Keratinocyte (primary cell): Measurements from ENCODE around the gene OR2AG2. TPM values are rescaled to one million over a fixed set of nuclear protein-coding genes. Genes with fewer than 3 reads are reported as not detected.

Experiments used
- DNase-seq: peaks from one replicate; pipeline ENCODE4 v3.0.0-alpha.2; 2011; ENCODE audit warnings: low read depth, missing footprints, low spot score
- FAIRE-seq: peaks from 2 replicates; lab custom pipeline; 2011; peaks lifted over from hg19 to GRCh38; lab: Jason Lieb, UNC
- H2AFZ ChIP-seq: 2 replicates; pipeline ENCODE4 v1.6.0; 2012; ENCODE audit warnings: low read length, control low read depth, inconsistent platforms; ENCODE audit not compliant: control insufficient read depth
- H3K27ac ChIP-seq: 2 replicates; pipeline ENCODE4 v1.5.1; 2011; ENCODE audit warnings: low read length; ENCODE audit not compliant: control insufficient read depth, insufficient read depth
- H3K27me3 ChIP-seq: 3 replicates; pipeline ENCODE4 v1.6.0; 2011; ENCODE audit warnings: low read length; ENCODE audit not compliant: control insufficient read depth, insufficient read depth; ENCODE audit errors: extremely low read depth
- H3K36me3 ChIP-seq, 2 experiments: 2 replicates in 1 of 2; 3 replicates in 1 of 2; pipeline ENCODE4 v1.5.1; 2011; ENCODE audit warnings: low read length in 2 of 2, mild to moderate bottlenecking in 1 of 2; ENCODE audit not compliant: control insufficient read depth in 2 of 2, insufficient read depth in 2 of 2; ENCODE audit errors: extremely low read depth in 1 of 2
- H3K4me1 ChIP-seq: 3 replicates; pipeline ENCODE4 v1.5.1; 2011; ENCODE audit warnings: low read length; ENCODE audit not compliant: control insufficient read depth, insufficient read depth; ENCODE audit errors: extremely low read depth
- H3K4me2 ChIP-seq: 3 replicates; pipeline ENCODE4 v1.6.0; 2011; ENCODE audit warnings: low read depth, low read length; ENCODE audit not compliant: control insufficient read depth, insufficient read depth; ENCODE audit errors: extremely low read depth
- H3K4me3 ChIP-seq, 3 experiments: fragments of 200-600 bp in 1 of 3; sonication (generic) in 1 of 3; 2 replicates in 2 of 3; 3 replicates in 1 of 3; pipeline ENCODE4 v1.5.1; 2011 to 2016; ENCODE audit warnings: low read length in 3 of 3, mild to moderate bottlenecking in 3 of 3, control low read depth in 2 of 3, inconsistent platforms in 1 of 3, low read depth in 1 of 3, mixed read lengths in 1 of 3, mixed run types in 1 of 3, moderate library complexity in 1 of 3; ENCODE audit not compliant: control insufficient read depth in 2 of 3, insufficient read depth in 2 of 3; ENCODE audit errors: extremely low read depth in 1 of 3
- H3K79me2 ChIP-seq: 2 replicates; pipeline ENCODE4 v1.6.0; 2012; ENCODE audit warnings: low read length; ENCODE audit not compliant: control insufficient read depth, insufficient read depth
- H3K9ac ChIP-seq: 3 replicates; pipeline ENCODE4 v1.6.0; 2011; ENCODE audit warnings: low read length; ENCODE audit not compliant: control insufficient read depth, insufficient read depth; ENCODE audit errors: extremely low read depth
- H3K9me1 ChIP-seq: 3 replicates; pipeline ENCODE4 v1.6.0; 2011; ENCODE audit warnings: low read length; ENCODE audit not compliant: control insufficient read depth, insufficient read depth; ENCODE audit errors: extremely low read depth
- H3K9me3 ChIP-seq: 2 replicates; pipeline ENCODE4 v1.5.1; 2012; ENCODE audit warnings: low read depth, low read length; ENCODE audit not compliant: control insufficient read depth
- H4K20me1 ChIP-seq: 3 replicates; pipeline ENCODE4 v1.6.0; 2011; ENCODE audit warnings: low read length; ENCODE audit not compliant: control insufficient read depth, insufficient read depth; ENCODE audit errors: extremely low read depth
- CTCF ChIP-seq, 3 experiments: IDR thresholded peaks in 1 of 3; conservative IDR thresholded peaks in 1 of 3; optimal IDR thresholded peaks in 1 of 3; 2 replicates in 2 of 3; 3 replicates in 1 of 3; pipeline versions ENCODE3 to v1.5.1; 2011; ENCODE audit warnings: low read length in 3 of 3, mild to moderate bottlenecking in 3 of 3, moderate library complexity in 2 of 3, control low read depth in 1 of 3, inconsistent platforms in 1 of 3; ENCODE audit not compliant: insufficient read depth in 2 of 3; ENCODE audit errors: extremely low read depth in 1 of 3
- EZH2 ChIP-seq: IDR thresholded peaks from one replicate; pipeline ENCODE4 v1.6.1; 2012; ENCODE audit warnings: inconsistent platforms, mild to moderate bottlenecking, low read length, moderate library complexity
- dilution Hi-C: fragments of 300-500 bp; cut with MboI; formaldehyde crosslinking; loops from one replicate; pipeline ENCODE4 v1.7.0; 2020; ENCODE audit warnings: low sequenced_read_pairs; ENCODE audit not compliant: extremely low pct_ligation_motif_present
- polyA plus RNA-seq, 5 experiments: library from polyadenylated mRNA; depleted of rRNA in 3 of 5; stranded (reverse) in 3 of 5; stranded (forward) in 1 of 5; unstranded in 1 of 5; fragments of >200 nt; gene quantifications; 1 replicate in 1 of 5; 2 replicates in 3 of 5; 3 replicates in 1 of 5; pipeline versions ENCODE4 v1.2.1 to v1.2.3, GENCODE V29; 2011 to 2012; ENCODE audit warnings: missing spikeins in 2 of 5, low read depth in 1 of 5, low replicate concordance in 1 of 5

OR2AG2 gene
- polyA plus RNA-seq, 1 donor (not counting 4 experiments of a cell fraction or from before 2014, with no cell fraction given), result 0.04 TPM

DNA sequence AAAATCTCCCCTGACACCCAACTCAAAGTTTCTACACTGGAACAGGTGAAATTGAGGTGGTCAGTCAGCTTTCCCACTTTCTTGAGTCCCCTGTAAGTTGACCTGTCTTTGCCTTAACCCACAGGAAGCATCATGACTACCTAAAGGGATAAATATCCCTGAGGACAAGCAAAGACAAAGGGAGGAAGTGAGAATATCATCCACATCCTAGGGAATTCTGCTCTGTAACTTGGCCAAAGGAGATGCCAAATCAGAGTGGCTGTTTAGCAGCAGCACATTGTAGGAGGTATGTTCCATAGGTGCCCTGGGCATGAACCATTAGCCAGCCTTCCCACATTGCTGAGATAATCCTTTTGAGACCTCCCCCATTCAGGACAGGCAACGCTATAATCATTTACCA is 47.8 kb downstream of the OR2AG2 start:
- no peak for DNase-seq
- no peaks in the 10 kb centered on the region for H3K79me2 ChIP-seq
- no peak overlapping the region for H3K27ac ChIP-seq
- no peak overlapping the region for H3K4me2 ChIP-seq
- H3K4me3 ChIP-seq, result no peak overlapping the region
- H3K9me1 ChIP-seq, result no peaks in the 10 kb centered on the region
- no peak for FAIRE-seq
- H2AFZ ChIP-seq, result no peak overlapping the region
- no peak overlapping the region for H3K9ac ChIP-seq
- dilution Hi-C loops, result no loop called here
- H3K4me1 ChIP-seq, result no peaks in the 10 kb centered on the region
- H3K36me3 ChIP-seq, result no peaks in the 10 kb centered on the region
- no peaks in the 10 kb centered on the region for H4K20me1 ChIP-seq
- no peak for TF ChIP-seq EZH2
- TF ChIP-seq CTCF (optimal IDR thresholded peaks at IDR 0.05 in 1 of 3, IDR thresholded peaks at IDR 0.05 in 1 of 3, conservative IDR thresholded peaks at IDR 0.05 in 1 of 3; ENCODE audit: extremely low read depth in 1 of 3, insufficient read depth in 2 of 3, low read length in 3 of 3), result no peak
- H3K27me3 ChIP-seq, result no peaks in the 10 kb centered on the region
- no peaks in the 10 kb centered on the region for H3K9me3 ChIP-seq

GRCh38 chr11:6721343-6721742 is 50.4 kb downstream of the OR2AG2 start:
- no peak overlapping the region for H3K4me3 ChIP-seq
- DNase-seq (no peak), FAIRE-seq (no peak)
- no peaks in the 10 kb centered on the region for H3K27me3 ChIP-seq
- TF ChIP-seq EZH2 (no peak), CTCF (optimal IDR thresholded peaks at IDR 0.05 in 1 of 3, IDR thresholded peaks at IDR 0.05 in 1 of 3, conservative IDR thresholded peaks at IDR 0.05 in 1 of 3; ENCODE audit: extremely low read depth in 1 of 3, insufficient read depth in 2 of 3, low read length in 3 of 3) (no peak)
- H3K9me1 ChIP-seq, result no peaks in the 10 kb centered on the region
- no peak overlapping the region for H3K27ac ChIP-seq
- H3K79me2 ChIP-seq, result no peaks in the 10 kb centered on the region
- H3K4me2 ChIP-seq, result no peak overlapping the region
- H3K36me3 ChIP-seq, result no peaks in the 10 kb centered on the region
- no peaks in the 10 kb centered on the region for H3K9me3 ChIP-seq
- H3K4me1 ChIP-seq, result no peaks in the 10 kb centered on the region
- no peaks in the 10 kb centered on the region for H4K20me1 ChIP-seq
- H3K9ac ChIP-seq, result no peak overlapping the region
- dilution Hi-C loops, result no loop called here
- H2AFZ ChIP-seq, result no peak overlapping the region
